HG03175 (cell line): Measurements from ENCODE around the gene ZNF440.
"Not testable (repeated sequence)": the region's sequence is repeated elsewhere in the genome, so short reads cannot be mapped to it uniquely, and the experiment has no call there.

ENCODE experiments used
- ATAC-seq: cut with Tn5 transposase; IDR thresholded peaks from one replicate; pipeline ENCODE4 v1.9.1; 2021; ENCODE audit warnings: mild to moderate bottlenecking, moderate library complexity; ENCODE audit not compliant: unreplicated experiment

Gene ZNF440

DNA sequence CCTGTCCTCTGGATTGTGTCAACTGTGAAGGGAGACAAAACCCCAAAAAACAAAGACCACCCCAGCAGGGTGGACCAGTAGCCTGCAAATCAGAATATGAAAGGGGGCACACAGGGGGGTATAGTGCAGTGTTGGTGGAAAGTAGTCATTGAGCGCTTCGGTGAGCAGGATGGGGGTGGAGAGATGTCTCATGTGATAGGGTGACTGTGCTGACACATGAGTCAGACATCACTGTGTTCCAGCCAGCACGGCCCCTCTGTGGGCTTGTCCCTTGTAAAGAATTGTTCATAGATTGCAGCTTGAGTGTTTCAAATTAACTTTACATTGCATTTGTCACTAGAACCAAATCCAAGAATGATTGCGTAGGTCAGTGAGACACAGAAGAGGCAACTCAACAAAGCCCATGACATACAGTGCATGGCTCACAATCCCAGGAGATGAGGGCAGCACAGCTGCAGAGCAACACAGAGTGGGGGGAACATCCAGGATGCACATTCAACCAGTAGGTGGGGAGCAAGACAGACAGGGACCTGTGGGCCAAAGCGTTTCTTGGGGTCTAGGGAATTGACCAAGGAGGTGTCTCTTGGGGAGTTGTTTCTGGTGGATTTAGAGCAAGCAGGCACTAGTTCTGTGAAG, 7.5 kb downstream of the ZNF440 start:
- no peak for ATAC-seq

DNA sequence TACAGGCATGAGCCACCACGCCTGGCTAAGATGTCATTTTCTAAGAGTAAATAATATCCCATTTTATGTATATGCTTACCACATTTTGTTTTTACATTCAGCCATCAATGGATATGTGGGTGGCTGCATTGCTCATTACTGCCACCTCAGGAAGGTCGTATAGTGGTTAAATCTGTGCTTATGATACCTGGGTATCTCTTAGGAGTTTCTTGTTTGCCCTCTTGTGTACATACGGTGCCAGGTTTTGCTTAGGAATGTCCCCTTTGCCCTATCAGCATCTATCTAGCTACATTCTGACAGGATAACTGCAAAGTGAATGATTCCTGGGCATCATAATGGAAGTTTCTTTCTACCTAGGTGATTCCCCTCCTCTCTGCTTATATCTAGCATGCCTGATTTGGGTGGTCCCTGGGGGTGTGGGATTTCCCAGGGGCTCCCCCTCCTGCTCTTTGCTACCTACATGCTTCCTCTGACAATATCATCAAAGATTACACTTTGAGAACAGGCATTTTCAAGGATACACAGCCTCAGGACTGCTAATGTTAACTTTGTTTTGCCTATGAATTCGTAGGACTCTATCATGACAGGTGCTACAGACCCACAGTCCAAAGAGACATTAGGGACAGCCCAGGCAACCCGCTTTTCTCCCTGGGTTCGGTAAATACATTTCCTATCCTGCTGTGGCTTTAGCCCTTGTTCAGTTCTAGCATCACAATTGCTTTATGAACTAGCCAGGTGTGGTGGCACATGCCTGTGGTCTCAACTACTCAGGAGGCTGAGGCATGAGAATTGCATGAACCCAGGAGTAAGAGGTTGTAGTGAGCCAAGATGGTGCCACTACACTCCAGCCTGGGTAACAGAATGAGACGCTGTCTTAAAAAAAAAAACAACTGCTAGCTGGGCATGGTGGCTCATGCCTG, 15.1 kb downstream of the ZNF440 start:
- ATAC-seq, result not testable (repeated sequence)

DNA sequence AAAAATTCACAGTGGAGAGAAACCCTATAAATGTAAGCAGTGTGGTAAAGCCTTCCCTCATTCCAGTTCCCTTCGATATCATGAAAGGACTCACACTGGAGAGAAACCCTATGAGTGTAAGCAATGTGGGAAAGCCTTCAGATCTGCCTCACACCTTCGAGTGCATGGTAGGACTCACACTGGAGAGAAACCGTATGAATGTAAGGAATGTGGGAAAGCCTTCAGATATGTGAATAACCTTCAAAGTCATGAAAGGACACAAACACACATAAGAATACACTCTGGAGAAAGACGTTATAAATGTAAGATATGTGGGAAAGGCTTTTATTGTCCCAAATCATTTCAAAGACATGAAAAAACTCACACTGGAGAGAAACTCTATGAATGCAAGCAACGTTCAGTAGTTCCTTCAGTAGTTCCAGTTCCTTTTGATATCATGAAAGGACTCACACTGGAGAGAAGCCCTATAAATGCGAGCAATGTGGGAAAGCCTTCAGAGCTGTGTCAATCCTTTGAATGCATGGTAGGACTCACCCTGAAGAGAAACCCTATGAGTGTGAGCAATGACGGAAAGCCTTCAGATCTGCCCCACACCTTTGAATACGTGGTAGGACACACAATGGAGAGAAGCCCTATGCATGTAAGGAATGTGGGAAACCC, 18.3 kb downstream of the ZNF440 start:
- no peak for ATAC-seq

DNA sequence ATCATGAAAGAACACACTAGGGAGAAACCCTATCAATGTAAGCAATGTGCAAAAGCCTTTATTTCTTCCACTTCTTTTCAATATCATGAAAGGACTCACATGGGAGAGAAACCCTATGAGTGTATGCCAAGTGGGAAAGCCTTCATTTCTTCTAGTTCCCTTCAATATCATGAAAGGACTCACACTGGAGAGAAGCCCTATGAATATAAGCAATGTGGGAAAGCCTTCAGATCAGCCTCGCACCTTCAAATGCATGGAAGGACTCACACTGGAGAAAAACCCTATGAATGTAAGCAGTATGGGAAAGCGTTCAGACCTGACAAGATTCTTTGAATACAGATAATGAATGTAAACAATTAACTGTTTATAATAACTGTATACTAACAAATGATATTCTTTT, 19.5 kb downstream of the ZNF440 start:
- ATAC-seq, result no peak

DNA sequence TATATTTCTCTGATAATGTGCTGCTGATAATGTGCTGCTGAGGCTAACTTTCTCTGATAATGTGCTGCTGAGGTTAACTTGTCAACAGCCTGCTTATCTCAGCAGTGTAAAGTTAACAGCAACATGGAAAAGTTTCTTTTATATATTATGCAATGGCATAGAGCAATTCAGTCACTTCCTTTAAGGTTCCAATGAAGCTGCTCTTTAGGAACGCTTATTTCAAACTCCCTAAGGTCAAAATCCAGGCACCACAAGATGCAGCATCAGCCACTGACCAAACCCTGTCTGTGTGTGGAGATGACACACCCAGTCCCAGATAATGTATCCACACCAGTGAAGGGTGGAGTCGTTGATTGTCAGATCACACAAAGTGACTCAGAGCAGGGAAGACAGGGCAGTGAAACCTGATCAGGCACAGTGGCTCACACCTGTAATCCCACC, 21.6 kb downstream of the ZNF440 start:
- ATAC-seq, result not testable (repeated sequence)

DNA sequence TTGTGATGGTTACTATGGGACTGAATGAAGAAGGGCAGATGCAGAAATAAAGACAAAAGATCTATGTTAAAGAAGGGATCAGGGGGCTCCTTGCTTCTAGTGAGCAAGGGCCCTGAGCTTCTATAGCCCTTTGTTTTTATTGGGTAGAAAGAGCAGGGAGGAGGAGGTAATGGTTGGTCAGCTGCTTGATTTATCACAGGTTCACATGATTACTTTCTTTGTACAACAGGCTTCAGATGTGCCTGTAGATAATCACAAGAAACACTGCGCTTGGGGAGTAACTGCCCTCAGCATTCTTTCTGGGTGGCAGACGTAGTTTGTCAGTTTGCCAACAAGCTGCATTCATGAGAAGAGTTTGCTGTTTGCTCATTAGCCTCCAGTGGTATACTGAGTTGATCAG, 29.6 kb downstream of the ZNF440 start:
- ATAC-seq, result no peak

DNA sequence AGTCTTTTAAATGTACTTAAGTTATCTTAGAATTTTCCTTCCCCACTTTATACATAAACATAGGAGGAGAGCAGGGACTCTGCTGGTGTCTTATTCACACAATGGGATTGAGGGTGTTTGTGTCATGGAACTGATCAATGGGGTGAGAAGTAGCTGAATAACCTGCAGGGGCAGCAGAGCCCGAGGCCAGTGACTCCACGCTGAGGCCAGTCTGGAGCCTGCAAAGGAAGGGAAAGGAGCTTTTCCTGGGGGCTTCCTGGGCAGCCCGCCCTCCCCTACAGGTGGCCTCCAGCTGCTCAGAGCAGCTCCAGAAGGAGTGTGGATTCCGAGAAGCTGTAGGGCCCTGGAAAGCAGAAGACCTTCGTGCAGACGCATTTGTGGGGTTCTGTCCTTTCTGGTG, 33.5 kb downstream of the ZNF440 start:
- not testable (repeated sequence) for ATAC-seq

DNA sequence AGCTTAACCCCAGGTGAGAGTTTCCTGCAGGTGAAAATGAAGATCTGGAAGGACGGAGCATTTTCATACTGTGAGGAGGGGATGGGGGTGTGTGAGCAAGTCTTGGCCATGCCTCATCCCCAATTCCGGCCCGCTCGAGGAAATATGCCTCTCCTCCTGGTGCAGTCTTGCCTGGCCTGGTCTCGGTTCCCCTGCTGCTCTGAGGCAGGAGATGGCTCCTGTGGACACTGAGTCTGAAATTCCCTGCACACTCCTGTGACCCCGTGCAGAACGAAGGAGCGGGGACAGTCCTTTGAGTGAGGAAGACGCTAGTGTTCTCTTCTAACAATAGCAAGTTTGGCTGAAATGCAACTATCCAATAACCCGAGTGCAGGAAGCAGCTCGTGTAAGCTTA, 34.1 kb downstream of the ZNF440 start:
- ATAC-seq, result no peak

DNA sequence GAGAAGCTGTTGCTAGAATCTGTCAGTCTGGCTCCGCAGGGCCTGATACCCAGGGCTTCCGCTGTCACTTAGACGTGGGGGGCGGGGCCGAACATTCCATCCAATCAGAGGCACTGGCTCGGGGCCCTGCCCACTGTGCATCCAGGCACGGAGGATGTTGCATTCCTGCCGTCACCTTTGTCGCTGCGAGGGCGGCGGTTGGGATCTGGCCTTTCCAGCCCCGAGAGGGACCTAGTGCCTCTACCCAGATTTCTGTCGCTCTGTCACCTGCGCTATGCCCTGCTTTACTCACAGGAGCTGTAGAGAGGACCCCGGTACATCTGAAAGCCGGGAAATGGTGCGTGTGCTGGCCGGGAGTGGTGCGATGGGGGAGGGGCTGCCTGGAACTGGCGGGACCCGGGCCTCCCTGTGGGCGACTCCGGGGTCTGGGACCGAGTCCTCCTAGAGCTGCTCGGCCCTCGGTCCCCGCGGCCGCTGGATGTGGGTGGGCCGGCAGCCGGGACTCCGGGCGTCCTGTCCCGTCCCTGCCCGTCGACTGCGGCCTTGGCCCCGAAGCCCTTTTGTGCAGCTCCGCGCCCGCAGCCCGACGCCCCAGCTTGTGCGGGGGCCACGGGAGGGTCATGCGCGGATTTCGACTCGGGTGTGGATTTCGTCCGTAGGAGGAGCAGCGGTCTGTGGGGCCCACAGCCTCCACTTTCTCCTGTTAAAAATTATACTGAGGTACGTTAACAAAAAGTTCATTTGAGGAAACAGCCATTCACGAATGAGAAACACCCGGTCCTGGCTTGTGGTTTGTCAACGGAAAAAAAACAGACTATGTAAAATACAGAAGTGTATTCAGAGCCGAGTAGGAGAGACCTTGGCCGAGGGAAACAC, 34.8 kb downstream of the ZNF440 start, which contains the start of gene ZNF439:
Gene ZNF439, plus strand, starts transcription at position 133 of the 876 bp plus-strand sequence. Its CDS starts 142 bp downstream, at position 275.
- peak; percentile 89 for ATAC-seq

DNA sequence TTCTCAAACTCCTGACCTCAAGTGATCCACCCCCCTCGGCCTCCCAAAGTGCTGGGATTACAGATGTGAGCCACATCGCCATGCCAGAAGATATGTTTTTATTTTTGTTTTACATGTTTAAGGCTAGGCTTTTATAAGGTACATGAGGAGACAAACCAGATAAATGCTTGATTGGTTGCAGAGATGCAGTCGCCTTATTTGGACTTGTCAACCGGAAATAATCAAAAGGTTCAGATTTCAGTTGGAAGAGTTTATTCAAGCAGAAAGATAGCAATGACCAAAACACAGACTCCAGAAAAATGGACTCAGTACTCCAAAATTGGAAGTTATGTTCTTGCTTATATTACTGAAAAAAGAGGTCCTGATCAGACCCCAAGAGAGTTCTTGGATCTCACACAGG, 36.2 kb downstream of the ZNF440 start:
- not testable (repeated sequence) for ATAC-seq

DNA sequence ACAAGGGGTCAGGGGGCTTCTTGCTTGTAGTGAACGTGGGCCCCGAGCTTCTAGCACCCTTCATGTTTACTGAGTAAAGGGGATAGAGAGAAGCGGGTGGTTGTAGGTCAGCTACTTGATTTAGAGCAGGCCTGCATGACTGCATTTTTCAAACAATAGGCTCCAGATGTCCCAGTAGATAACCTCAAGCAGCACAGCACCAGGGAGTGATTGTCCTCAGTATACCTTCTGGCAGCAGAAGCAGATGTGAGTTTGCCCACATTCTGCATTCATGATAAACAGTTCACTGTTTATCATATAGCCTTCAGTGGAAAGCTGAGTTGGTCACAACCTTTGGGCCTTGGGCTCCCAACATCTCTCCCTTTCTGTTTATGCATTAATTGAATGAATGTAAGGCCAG, 39.3 kb downstream of the ZNF440 start:
- no peak for ATAC-seq

DNA sequence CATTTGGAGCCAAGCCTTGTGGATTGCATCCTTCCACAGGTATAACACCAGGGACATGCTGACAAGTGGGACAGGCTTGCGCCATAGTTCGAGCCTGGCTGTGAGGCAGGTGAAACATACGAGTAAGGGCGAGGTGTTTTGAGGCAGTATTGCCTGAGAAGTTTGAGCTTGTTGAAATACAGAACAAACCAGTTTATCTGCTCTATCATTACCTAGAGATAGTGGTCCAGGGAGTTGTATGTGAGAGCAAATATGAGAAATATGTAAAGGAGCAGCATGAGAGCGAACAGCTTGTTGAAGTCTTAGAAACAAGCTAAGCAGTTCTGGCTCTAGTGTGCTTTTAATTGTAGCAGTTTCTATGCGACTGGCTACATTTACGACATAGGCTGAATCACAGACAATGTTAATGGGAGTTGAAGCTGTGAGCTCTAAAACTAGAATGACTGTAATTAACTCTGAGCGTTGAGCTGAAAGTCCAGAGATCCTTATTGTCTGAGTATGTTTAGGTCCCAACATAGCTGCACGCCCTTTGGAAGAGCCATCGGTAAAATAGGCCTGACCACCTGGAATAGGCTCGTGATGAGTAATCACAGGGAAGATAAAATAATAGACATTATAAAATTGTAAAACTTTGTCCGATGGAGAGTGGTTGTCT, 42.6 kb downstream of the ZNF440 start:
- ATAC-seq, result no peak

DNA sequence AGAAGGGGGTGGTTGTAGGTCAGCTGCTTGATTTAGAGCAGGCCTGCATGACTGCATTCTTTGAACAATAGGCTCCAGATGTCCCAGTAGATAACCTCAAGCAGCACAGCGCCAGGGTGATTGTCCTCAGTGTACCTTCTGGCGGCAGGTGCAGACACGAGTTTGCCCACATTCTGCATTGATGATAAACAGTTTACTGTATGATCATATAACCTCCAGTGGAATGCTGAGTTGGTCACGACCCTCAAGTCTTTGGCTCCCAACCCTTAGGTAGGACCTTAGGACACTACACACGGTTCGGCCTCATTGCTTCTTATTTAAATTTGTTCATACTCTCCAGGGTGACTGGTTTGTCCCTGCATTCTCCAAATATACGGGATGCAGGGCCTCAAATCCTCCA, 46.6 kb downstream of the ZNF440 start:
- no peak for ATAC-seq

DNA sequence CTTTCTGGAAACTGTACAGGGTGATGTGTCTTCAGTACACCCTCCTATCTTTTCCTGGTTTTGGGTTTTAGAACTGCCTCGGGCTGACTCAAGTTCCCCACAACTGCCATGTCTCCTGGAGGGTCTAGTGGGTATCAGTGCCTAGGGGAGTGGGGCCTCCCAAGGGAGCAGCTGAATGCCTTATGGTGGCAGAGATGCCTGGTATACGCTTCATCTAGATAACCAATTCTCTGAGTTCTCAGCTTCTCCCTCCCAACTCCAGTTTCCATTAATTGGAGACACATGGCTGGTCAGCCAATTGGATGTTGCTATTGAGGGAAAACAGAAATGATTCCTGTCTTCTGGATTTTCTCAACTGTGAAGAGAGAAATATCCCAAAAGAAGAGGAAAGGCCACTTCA, 47.2 kb downstream of the ZNF440 start:
- ATAC-seq, result no peak

DNA sequence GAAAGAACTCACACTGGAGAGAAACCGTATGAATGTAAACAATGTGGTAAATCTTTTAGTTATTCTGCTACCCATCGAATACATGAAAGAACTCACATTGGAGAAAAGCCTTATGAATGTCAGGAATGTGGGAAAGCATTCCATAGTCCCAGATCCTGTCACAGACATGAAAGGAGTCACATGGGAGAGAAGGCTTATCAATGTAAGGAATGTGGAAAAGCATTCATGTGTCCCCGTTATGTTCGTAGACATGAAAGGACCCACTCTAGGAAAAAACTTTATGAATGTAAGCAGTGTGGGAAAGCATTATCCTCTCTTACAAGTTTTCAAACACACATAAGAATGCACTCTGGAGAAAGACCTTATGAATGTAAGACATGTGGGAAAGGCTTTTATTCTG, 53.7 kb downstream of the ZNF440 start:
- not testable (repeated sequence) for ATAC-seq

DNA sequence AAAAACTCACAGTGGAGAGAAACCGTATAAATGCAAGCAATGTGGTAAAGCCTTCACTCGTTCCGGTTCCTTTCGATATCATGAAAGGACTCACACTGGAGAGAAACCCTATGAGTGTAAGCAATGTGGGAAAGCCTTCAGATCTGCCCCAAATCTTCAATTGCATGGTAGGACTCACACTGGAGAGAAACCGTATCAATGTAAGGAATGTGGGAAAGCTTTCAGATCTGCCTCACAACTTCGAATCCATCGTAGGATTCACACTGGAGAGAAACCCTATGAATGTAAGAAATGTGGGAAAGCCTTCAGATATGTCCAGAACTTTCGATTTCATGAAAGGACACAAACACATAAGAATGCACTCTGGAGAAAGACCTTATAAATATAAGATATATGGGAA, 54.1 kb downstream of the ZNF440 start:
- ATAC-seq, result no peak

DNA sequence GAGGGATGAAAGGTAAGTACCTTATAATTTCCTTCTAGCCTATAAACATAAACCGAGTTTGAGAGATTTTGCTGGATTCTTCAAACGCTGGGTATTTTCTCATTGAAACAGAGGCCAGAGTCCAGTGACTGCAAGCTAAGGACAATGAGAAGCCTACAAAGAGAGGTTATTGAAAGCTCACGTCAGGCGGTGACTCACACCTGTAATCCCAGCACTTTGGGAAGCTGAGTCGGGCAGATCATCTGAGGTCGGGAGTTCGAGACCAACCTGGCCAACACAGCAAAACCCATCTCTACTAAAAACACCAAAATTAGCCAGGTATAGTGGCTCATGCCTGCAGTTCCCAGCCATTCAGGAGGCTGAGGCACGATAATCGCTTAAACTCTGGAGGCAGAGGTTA, 58.6 kb downstream of the ZNF440 start:
- no peak for ATAC-seq

DNA sequence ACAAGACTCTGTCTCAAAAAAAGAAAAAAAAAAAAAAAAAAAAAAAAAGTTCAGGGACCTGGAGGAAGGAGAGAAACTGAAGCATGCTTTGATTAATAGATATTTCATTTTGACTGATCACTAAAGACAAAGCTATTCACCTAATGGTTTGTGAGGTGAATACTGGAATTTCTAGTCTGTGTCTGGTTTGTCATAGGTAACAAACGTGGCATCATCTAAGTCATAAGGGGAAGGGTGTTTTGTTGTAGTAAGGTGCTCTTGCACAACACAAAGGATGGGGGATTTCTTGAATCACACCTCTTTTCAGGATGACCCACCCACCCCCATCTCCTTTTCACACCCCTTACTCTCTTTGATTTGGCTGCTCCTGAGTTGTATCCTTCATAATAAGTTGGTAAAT, 59.7 kb downstream of the ZNF440 start:
- ATAC-seq, result no peak

DNA sequence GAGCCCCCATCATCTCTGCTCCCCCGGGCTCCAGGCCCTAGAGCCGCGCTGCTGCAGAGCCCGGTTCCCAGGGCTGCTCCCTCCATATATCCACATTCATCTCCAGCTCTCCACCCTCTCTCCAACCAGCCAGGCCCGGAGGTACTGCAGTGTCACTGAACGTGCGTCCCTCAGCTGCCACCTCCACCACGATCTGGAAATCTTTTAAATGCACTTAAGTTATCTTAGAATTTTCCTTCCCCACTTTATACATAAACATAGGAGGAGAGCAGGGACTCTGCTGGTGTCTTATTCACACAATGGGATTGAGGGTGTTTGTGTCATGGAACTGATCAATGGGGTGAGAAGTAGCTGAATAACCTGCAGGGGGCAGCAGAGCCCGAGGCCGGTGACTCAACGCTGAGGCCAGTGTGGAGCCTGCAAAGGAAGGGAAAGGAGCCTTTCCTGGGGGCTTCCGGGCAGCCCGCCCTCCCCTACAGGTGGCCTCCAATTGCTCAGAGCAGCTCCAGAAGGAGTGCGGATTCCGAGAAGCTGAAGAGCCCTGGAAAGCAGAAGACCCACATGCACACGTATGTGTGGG, 65.7 kb downstream of the ZNF440 start:
- ATAC-seq, result not testable (repeated sequence)

DNA sequence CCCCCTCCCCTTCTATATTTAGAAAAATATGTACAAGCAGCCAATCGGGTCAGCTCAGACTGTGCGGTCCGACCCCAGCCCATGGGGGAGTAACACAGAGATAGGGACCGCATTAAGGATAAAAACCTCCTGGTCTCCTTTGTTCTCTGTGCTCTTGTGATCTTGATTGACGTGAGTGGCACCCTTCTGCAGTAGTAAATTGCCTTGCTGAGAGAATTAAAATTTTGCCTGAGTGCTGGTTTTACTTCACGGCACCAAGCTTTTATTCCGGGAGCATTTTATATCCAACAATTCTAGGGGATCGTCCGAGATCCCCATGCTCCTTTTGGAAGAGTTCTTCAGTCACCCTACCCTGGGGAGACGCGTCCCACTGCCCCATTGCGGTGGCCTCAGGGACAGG, 66.5 kb downstream of the ZNF440 start:
- no peak for ATAC-seq
